Adrenal gland (tissue), 12 donors: ENCODE measurements around the gene PCGF2. TPM values are rescaled to one million over a fixed set of nuclear protein-coding genes. Genes with fewer than 3 reads are reported as not detected.

ENCODE experiments used
- DNase-seq, 7 donors: peaks; one replicate each; pipeline ENCODE4 v3.0.0-alpha.2; 2019 to 2020
- H3K27ac ChIP-seq, 5 donors: fragments of 200-600 bp; sonication (generic) in 4 of 5; 1 replicate in 3 of 5; 2 replicates in 2 of 5; pipeline versions ENCODE4 v1.5.1 to v1.8.0; 2016 to 2020; ENCODE audit warnings: mild to moderate bottlenecking in 1 of 5
- H3K27me3 ChIP-seq: fragments of 200-600 bp; 2 replicates; pipeline ENCODE4 v1.8.0; 2021
- H3K36me3 ChIP-seq, 2 donors: fragments of 200-600 bp; replicated peaks in 1 of 2; 1 replicate in 1 of 2; 2 replicates in 1 of 2; pipeline versions ENCODE4 v1.5.1 to v1.8.0; 2018 to 2022
- H3K4me1 ChIP-seq, 2 donors: fragments of 200-600 bp; replicated peaks in 1 of 2; 1 replicate in 1 of 2; 2 replicates in 1 of 2; pipeline versions ENCODE4 v1.5.1 to v1.8.0; 2018 to 2021
- H3K4me3 ChIP-seq, 4 donors: fragments of 200-600 bp; sonication (generic) in 3 of 4; one replicate each; pipeline ENCODE4 v1.5.1; 2016 to 2018
- H3K9me3 ChIP-seq, 3 donors: fragments of 200-600 bp; sonication (generic) in 1 of 3; replicated peaks in 1 of 3; 1 replicate in 2 of 3; 2 replicates in 1 of 3; pipeline versions ENCODE4 v1.5.1 to v1.8.0; 2016 to 2021
- CTCF ChIP-seq, 6 experiments: fragments of 450-650 bp in 4 of 6; fragments of 200-600 bp in 2 of 6; sonication (generic) in 1 of 6; IDR thresholded peaks; 1 replicate in 5 of 6; 2 replicates in 1 of 6; pipeline versions ENCODE4 v1.5.1 to v1.8.0; 2016 to 2021; ENCODE audit warnings: antibody characterized with exemption in 6 of 6, mild to moderate bottlenecking in 2 of 6, moderate library complexity in 1 of 6
- POLR2A ChIP-seq, 2 donors: fragments of 450-650 bp; IDR thresholded peaks; one replicate each; pipeline ENCODE4 v1.6.1; 2017; ENCODE audit warnings: antibody characterized with exemption in 2 of 2, mild to moderate bottlenecking in 2 of 2, moderate library complexity in 1 of 2
- WGBS, 4 donors: extraction: QIAGEN DNeasy Blood & Tissue Kit in 2 of 4; methylation state at CpG; one replicate each; pipeline versions ENCODE4 v1.1.5 to v1.1.7; 2013 to 2017; 5-methylcytosine and 5-hydroxymethylcytosine counted together
- intact Hi-C, 2 donors: fragments of 100-400 bp; cut with DNase I; formaldehyde crosslinking; loops; one replicate each; pipeline versions ENCODE4 v1.14.1 to v1.15.0; 2022 to 2023
- polyA plus RNA-seq, 3 donors: library from polyadenylated mRNA; stranded (reverse); fragments of 200-250 nt in 2 of 3; fragments of 350-450 nt in 1 of 3; fragmentation: Illumina TruSeq in 1 of 3; extraction: RNeasy Lipid Tissue Mini Kit (QIAGEN cat#74804) in 1 of 3; gene quantifications; one replicate each; pipeline ENCODE4 v1.2.3, GENCODE V29; 2013 to 2014
- total RNA-seq, 9 donors: library from RNA; depleted of rRNA in 4 of 9; stranded (reverse); fragments of >200 nt in 4 of 9; fragments of 120-200 nt in 1 of 9; fragmentation: NEBNext Ultra II Directional in 1 of 9; extraction: Animal tissue kit (Norgen Biotek cat#: 25700) in 1 of 9; gene quantifications; one replicate each; pipeline versions ENCODE4 v1.1.0 to v1.2.4, GENCODE V29; 2013 to 2023
- donor health status: healthy with polysubstance abuse.
- donor health status: Bipolar disorder and iron deficiency.
- donor health status: DM: yes; HTN: yes; CAD: no.
- donor health status: DM: no; HTN: no; CAD: no.
- donor health status: DM: no; HTN: no; CAD: no.
- donor health status: DM: yes; HTN: yes; CAD: no.

Gene PCGF2
- total and polyA plus RNA-seq, 12 donors: 7.4 to 233 (median 38.9) TPM

- DNase-seq: no peak
- 88 to 93% (median 90%) methylated on average over 3 of the region's 3 CpGs for WGBS, 4 donors
- no peak overlapping the region for H3K27ac ChIP-seq
- H3K9me3 ChIP-seq: no peaks in the 10 kb centered on the region
- H3K27me3 ChIP-seq: no peaks in the 10 kb centered on the region
- H3K4me1 ChIP-seq: peaks cover 10 to 11% of the 10 kb centered on the region in 2 donors
- H3K4me3 ChIP-seq: no peak overlapping the region
- intact Hi-C loops: no loop called here
- TF ChIP-seq CTCF (IDR thresholded peaks at IDR 0.05): no peak
- no peak for TF ChIP-seq POLR2A (IDR thresholded peaks at IDR 0.05)
- H3K36me3 ChIP-seq: peaks cover 0 to 95% of the 10 kb centered on the region in 2 donors
Observed at GRCh38 chr17:38762231-38762630, 14.1 kb upstream of the PCGF2 start.

- peaks cover 0 to 97% of the 10 kb centered on the region in 2 donors for H3K36me3 ChIP-seq
- peak in 2 of 7 donors; percentile 43 to 50 for DNase-seq
- no peak overlapping the region for H3K4me3 ChIP-seq
- H3K27me3 ChIP-seq: no peaks in the 10 kb centered on the region
- intact Hi-C loops: no loop called here
- peaks cover 3 to 5% of the 10 kb centered on the region in 2 donors for H3K4me1 ChIP-seq
- H3K27ac ChIP-seq: no peak overlapping the region
- H3K9me3 ChIP-seq: no peaks in the 10 kb centered on the region
- TF ChIP-seq CTCF (IDR thresholded peaks at IDR 0.05) (peak in 3 of 6 experiments; percentile 25 to 36 (median 31)), POLR2A (IDR thresholded peaks at IDR 0.05) (no peak)
- 70 to 77% (median 73%) methylated on average over 4 of the region's 4 CpGs for WGBS, 4 donors
Observed at GRCh38 chr17:38761612-38762011, 13.5 kb upstream of the PCGF2 start.

GRCh38 chr17:38753071-38753506 is 5.0 kb upstream of the PCGF2 start:
- no peaks in the 10 kb centered on the region for H3K9me3 ChIP-seq
- DNase-seq: peak in 1 of 7 donors; percentile 46
- intact Hi-C loops: no loop called here
- peak overlapping the region; percentile 14 to 89 (median 52) for H3K4me3 ChIP-seq
- peaks cover 26 to 36% of the 10 kb centered on the region in 2 donors for H3K4me1 ChIP-seq
- 5 to 13% (median 7%) methylated on average over 10 to 22 of the region's 22 CpGs for WGBS, 4 donors
- H3K36me3 ChIP-seq: peaks cover 0 to 35% of the 10 kb centered on the region in 2 donors
- H3K27me3 ChIP-seq: no peaks in the 10 kb centered on the region
- no peak for TF ChIP-seq POLR2A (IDR thresholded peaks at IDR 0.05)
- no peak for TF ChIP-seq CTCF (IDR thresholded peaks at IDR 0.05)
- peak overlapping the region; percentile 81 to 92 (median 84) for H3K27ac ChIP-seq

GRCh38 chr17:38752308-38753070 is 4.4 kb upstream of the PCGF2 start, which contains the start of gene PSMB3:
PSMB3 (plus strand) TSS chr17:38752741; CDS start chr17:38752827, 86 bp downstream.
- Histone ChIP-seq H3K4me1 (peaks cover 26 to 36% of the 10 kb centered on the region in 2 donors), H3K9me3 (no peaks in the 10 kb centered on the region), H3K27ac (peak within 1 kb of the TSS; percentile 84 to 94 (median 90)), H3K27me3 (no peaks in the 10 kb centered on the region), H3K4me3 (peak within 1 kb of the TSS; percentile 14 to 89 (median 52)), H3K36me3 (peaks cover 0 to 29% of the 10 kb centered on the region in 2 donors)
- TF ChIP-seq CTCF (IDR thresholded peaks at IDR 0.05) (no peak), POLR2A (IDR thresholded peaks at IDR 0.05) (peak in 1 of 2 donors; percentile 69)
- 0 to 1% (median 0%) methylated on average over 36 to 44 of the region's 44 CpGs for WGBS, 4 donors
- intact Hi-C loops: no loop called here
- DNase-seq: peak; percentile 98 to 100 (median 99)
